Measurements from ENCODE around the gene ARRDC3.
"Not testable (repeated sequence)": the region's sequence is repeated elsewhere in the genome, so short reads cannot be mapped to it uniquely, and the experiment has no call there.

Gene ARRDC3, protein sequence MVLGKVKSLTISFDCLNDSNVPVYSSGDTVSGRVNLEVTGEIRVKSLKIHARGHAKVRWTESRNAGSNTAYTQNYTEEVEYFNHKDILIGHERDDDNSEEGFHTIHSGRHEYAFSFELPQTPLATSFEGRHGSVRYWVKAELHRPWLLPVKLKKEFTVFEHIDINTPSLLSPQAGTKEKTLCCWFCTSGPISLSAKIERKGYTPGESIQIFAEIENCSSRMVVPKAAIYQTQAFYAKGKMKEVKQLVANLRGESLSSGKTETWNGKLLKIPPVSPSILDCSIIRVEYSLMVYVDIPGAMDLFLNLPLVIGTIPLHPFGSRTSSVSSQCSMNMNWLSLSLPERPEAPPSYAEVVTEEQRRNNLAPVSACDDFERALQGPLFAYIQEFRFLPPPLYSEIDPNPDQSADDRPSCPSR

DNA sequence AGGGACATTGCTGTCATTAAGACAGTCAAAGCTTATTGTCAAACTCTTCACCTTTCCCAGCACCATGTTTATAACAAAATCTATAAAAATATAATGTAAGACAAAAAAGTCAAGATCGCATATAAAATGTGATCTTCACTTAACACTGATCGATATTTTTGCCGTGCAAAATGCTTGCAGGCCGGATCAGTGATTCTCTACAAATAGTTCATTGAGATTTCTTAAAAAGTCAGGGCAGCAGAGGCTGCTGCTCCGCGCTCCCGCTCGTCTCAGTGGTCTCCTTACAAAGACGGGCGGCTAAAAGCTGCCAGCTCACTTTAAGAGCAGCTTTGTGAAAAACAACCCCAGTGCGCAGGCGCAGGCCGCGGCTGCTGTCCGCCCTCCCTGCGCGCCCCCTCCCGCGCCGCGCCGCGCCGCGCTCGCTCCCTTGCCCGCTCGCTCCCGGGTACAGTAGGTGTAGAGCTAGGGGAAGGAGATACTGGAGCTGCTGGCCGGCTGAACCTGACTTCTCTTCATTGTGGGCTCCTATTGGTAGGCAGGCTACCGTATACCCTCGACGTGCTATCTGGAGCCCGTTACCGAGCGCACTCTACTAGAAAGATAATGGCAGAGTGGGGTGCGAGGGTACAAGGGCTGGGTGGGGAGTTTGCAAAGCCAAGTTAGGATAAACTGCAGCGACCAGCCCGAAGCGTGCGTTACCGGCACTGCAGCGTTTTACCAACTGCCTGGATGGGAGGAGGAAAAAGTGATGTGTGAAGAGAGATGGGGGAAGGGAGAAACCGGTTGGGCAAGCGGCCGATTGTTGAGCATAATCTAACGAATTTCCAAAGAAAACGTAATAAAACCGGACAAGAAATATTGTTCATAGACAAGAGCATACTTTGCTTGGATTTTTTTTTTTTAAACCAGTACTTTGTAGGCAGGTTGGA, at the start of gene ARRDC3:
ARRDC3 (minus strand) TSS at position 291 of the 929 bp plus-strand sequence; CDS start at position 66, 225 bp downstream.
- DNase-seq (ENCODE audit: low read depth) = peak; percentile 96

DNA sequence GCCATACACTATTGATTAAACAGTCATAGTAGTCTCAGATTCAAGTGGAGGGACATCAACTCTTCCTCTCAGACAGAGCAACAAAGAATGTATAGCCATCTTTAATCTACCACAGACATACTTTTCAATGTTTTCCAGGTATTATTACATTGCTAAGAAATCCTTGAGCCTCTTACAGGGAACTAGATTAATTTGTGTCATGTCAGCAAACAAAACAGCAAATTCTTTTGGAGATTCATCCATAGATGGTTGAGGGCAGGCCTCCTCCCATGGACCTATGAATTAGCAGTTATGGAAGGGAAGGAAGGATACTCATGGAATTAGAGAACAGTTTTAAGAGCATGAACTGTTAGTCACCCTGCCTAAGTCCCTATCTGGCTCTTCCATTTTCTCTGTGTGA, 47.8 kb upstream of the ARRDC3 start:
- no peak for DNase-seq (ENCODE audit: low read depth)

DNA sequence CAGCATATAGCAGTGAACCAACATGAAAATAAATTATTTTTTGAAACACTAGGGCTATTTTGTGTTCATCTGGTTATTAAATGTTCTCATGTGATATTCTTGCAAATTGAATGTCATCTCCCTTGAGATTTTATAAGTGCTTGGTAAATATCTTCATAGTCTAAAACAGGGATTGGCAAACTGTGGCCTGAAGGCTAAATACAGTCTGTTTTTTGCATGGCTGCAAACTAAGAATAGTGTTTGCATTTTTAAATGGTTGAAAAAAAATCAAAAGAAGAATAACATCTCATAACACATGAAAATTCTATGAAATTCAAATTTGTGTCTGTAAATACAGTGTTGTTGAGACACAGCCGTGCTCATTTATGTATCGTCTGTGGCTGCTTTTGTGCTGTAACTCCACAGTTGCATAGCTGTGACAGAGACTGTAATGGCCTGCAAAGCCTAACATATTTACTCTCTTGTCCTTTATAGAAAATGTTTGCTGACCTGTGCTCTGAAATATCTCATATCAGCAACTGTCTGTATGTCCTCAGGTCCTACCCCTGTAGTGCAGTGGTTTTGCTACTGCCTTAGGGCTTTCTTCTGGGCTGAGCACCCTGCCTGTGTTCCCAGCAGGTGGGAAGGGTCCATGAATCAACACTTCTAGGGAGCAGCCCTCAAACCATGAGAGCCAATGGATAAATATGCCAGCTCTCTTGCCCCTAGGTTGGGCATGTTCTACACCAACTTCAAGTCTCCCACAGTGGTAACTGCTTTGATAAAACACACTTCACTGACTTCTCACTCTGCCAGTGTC, 41.7 kb upstream of the ARRDC3 start:
- no peak for DNase-seq (ENCODE audit: low read depth)

DNA sequence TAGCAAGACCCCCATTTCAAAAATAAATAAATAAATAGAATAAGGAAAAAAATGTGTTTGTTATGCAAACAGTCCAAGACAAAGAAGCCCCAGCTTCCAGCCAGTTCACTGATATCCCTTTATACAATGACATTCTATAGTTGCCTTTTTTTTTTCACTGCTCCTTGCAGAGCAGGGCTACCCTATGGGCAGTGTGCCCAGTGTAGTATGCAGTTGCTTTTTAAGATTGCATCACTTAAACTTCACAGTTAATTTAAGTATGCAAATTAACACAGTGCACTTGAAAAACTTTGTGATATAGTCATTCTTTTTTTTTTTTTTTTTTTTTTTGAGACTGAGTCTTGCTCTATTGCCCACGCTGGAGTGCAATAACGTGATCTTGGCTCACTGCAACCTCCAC, 40.8 kb upstream of the ARRDC3 start:
- no peak for DNase-seq (ENCODE audit: low read depth)

DNA sequence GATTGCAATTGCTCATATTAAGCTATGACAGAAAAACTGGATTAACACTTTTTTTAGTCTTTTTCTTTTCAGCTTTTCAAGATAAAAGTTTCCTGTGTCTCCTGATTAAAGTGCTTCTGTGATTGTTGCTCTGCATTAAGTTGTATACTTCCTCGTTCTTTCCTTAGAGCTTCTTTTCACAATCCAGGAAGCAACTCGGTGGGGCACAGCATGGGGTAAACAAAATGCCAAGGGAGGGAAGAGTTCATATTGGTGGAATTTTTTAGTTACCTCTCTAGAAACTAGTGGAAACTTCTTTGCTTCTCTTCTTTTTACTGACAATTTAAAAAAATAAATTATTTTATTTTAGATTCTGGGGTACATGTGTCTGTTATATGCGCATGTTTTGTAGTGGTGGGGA, 37.8 kb upstream of the ARRDC3 start:
- DNase-seq (ENCODE audit: low read depth) = no peak

DNA sequence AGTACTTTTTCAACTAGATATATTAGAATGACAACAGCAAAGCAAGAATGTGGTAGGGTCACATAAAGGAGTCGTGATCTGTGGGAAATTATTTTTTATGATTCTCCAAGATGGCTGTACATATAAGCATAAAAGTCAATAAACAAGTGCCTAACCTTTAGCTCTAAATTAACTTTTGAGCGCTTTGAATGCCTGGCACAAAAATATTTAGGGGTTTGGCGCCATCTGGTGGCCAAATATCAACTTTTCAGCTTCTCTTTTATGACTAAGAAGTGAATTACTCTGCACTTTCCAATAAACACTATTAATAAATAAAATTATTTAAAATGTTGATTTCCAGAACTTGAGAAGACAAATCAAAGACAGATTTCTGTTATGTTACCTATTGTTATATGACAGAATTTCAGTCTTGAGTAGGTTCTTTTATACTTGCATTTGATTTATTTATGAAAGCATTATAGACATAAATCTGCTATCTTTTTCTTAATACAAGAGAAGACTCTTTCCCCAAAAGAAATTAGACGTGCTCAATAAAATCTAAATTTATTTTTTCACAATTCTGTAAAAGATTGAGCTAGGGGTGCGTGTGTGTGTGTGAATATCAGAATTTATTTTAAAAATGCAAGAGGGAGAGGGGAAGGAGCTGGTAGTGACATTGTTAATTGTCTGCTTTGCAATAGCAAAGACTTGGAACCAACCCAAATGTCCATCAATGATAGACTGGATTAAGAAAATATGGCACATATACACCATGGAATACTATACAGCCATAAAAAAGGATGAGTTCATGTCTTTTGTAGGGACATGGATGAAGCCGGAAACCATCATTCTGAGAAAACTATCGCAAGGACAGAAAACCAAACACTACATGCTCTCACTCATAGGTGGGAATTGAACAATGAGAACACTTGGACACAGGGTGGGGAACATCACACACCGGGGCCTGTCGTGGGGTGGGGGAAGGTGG, 36.7 kb upstream of the ARRDC3 start:
- peak; percentile 75 for DNase-seq (ENCODE audit: low read depth)

DNA sequence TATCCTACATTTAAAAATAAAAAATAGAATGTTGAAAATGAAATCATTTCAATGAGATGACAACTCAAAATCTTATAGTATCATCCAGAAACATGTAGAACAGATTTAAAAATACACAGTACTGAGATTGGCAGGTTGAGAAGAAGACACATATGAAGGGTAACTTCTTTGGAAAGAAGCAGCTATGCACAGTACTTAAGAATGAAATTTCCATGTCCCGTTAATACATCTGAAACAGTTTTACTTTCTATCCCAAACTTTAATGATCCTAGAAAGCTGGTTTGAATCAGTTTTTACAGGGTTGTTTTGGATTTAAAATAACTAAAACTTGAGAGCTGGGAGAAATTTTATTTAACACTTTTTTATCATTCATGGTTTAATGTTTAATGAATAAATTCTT, 36.0 kb upstream of the ARRDC3 start:
- no peak for DNase-seq (ENCODE audit: low read depth)

DNA sequence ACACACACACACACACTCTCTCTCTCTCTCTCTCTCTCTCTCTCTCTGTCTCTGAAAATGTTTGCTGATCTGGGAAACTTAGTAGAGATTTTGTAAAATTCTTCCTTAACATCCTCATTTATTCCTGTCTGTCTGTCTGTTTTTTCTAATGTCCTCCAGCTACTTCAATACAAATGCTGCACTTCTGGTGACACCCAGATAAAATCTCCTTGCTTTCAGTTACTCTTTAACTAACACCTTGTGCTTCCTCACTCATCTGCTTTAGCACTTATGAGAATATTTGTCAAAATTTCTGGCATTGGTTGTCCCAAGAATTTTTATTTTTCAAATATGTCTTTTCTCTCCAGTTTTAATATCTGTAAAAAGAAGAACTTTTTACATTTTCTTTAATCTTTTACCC, 35.0 kb upstream of the ARRDC3 start:
- no peak for DNase-seq (ENCODE audit: low read depth)

DNA sequence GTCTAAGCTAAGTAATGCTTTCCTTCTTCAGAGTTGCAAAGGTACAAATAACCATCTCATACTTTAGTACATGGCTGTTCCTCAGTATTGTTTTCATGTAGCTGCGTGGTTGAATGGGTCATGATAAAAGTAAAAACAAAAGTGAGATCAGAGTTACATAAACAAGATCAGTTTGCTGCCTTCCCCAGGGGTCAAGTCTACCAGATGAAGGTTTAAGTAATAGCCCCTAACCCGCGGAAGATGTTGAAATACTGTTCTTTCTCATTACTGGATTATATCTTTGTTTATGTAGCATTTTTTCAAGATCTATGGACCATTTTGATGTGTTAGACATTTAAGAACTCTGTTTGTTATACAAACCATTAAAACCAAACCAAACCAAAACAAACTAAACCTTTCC, 34.1 kb upstream of the ARRDC3 start:
- DNase-seq (ENCODE audit: low read depth) = no peak

DNA sequence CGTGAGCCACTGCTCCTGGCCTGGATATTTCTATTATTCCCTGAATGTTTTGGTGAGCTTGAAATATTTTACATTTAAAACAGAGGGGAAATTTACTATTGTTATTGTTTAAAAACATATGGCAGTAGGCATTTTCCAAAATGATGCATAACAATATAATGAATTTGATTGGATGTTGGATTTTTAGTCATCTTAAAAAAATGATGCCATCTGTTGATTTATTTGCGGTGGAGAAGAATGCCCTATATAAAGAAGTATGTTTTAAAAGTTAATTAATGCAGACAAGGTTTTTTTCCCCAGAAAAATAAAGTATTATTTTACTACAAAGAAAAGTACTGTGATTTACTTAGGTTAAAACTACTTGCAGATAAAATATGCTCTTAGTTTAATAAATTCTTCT, 33.4 kb upstream of the ARRDC3 start:
- DNase-seq (ENCODE audit: low read depth) = peak; percentile 3

DNA sequence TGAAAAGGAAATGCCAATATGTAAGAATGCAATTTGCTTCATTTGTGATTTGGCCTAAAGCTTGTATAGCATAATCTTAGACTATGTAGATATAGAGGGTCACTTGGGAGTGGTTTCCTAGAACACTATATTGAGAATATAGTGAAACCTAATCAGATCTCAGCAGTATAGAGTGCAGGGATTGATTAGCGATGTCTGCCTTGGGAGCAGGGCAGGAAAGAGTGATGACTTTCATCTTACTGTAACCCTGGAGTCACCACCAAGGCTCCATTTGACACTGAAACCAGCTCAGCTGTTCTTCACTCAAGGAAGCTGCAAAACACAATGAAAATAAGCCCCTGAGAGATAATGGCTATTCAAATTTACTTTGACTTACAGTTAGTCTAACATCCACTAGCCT, 26.2 kb upstream of the ARRDC3 start:
- no peak for DNase-seq (ENCODE audit: low read depth)

DNA sequence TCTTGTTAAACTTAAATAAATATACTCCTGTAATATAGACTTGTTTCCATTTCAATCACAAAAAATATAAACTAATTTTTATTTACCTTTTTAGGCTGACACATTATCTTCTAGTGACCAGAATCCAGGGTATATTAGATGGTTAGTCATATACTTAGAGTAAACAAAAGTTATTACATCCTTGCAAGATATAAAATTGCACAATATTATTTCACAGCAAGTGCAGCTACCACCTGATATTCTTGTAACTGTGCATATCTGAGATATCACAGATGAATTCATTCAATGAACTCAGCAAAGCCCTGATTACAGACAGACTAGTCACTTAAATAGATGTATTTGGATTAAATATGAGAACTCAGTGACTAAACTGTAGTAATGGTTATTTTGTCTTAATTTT, 25.6 kb upstream of the ARRDC3 start:
- DNase-seq (ENCODE audit: low read depth) = peak; percentile 28

DNA sequence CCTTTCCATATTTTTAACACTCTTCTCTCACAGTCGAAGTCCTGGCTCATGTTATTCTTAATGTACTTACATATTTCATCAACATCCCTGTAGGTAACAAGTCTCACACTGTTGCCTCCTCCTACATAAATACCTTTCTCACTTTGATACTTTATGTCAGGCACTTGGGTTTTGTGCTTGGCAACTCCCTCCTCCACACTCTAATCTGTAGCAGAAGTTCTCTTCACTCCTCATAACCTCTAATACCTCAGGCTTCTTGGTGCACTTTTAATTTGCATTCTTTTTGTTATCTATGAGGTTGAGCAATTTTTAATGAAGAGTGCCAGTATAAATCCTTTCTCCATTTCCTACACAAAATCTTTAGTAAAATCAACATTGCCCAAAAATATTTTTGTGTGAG, 24.1 kb upstream of the ARRDC3 start:
- DNase-seq (ENCODE audit: low read depth) = no peak

DNA sequence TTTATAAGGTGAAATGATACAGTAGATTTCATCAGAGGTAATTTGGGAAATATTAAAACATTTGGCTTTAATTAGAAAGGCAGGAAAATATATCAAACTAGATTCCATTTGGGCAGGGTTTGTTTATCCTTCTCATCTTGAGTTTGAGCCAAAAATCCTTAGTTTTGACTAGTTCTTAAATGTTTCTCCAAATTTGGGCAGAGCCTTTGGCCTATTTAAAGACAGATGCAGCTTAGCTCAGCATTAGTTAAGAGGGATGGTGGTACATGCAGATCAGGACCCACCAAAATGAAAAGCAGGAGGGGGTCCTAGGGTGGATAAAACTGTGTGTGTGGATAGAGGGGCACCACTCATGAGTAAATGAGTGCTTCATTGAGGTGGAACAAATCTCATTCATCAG, 20.3 kb upstream of the ARRDC3 start:
- DNase-seq (ENCODE audit: low read depth) = no peak

DNA sequence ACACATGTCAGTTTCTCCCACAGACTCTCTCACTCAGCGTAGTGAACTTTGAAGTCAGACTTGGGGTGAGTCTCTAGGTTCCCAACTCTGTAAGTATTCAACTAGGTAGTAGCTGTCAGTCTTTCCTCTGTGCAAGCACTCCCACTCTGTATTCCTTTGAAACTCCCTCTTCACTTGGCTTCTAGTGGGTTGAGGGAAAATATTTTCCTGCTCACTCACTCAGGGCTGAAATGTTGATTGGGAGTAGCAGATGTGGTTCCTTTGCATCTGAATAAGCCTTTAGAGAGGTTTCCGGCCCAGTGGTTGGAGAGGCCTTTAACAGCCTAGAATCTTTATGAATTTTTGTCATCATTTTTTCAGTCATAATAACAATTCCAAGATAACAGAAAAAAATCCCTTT, 18.1 kb upstream of the ARRDC3 start:
- DNase-seq (ENCODE audit: low read depth) = no peak

DNA sequence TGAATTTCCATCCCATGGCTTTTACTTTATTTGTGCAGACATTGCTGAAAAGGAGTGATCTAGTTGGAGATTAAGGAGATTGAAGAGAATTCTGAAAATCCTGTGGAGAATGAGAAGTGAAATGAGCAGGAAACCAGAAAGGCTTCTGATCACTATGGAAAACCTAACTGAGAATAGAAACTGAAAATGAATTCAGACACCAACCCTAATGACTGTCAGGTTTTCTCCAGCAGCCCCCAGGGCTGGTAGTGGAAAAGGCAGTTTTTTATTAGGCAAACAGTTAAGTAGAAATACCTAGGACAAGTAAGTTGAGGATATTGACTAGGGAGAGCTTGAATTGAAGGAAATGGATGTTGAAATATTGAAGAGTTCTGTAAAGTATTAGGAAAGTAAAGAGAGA, 14.7 kb upstream of the ARRDC3 start:
- DNase-seq (ENCODE audit: low read depth) = no peak

DNA sequence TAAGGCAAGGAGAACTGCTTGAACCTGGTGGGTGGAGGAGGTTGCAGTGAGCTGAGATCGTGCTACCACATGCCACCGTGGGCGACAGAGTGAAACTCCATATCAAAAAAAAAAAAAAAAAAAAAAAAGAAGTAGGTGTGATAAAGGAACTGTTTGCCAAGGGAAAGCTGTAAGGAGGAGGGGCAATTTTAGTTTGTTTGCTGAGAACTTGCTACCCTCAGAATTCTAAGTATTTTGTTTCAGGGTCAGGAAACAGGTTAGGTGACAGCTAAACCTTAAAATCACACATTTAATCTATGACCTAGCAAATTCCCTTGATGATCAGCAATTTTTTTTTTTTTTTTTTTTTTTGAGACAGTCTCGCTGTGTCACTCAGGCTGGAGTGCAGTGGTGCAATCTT, 7.2 kb upstream of the ARRDC3 start:
- DNase-seq (ENCODE audit: low read depth) = no peak

DNA sequence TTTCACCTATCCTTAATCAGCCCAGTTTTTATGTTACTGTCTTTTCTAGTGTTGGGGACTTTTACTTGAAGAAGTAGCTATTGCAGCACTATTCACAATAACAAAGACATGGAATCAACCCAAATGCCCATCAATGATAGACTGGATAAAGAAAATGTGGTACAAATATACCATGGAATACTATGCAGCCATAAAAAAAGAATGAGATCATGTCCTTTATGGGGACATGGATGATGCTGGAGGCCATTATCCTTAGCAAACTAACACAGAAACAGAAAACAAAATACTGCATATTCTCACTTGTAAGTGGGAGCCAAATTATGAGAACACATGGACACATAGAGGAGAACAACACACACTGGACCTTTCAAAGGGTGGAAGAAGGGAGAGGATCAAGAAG, 6.4 kb upstream of the ARRDC3 start:
- not testable (repeated sequence) for DNase-seq (ENCODE audit: low read depth)

DNA sequence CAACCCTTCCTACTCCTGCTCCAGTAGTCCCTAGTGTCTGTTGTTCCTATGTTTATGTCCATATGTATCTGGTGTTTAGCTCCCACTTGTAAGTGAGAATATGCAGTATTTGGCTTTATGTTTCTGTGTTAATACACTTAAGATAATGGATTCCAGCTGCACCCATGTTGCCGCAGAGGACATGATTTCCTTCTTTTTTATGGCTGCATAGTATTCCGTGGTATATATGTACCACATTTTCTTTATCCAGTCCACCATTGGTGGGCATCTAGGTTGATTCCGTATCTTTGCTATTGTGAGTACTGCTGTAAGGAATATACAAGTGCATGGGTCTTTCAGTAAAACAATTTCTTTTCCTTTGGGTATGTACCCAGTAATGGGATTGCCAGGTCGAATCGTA, 5.2 kb upstream of the ARRDC3 start:
- DNase-seq (ENCODE audit: low read depth) = no peak

DNA sequence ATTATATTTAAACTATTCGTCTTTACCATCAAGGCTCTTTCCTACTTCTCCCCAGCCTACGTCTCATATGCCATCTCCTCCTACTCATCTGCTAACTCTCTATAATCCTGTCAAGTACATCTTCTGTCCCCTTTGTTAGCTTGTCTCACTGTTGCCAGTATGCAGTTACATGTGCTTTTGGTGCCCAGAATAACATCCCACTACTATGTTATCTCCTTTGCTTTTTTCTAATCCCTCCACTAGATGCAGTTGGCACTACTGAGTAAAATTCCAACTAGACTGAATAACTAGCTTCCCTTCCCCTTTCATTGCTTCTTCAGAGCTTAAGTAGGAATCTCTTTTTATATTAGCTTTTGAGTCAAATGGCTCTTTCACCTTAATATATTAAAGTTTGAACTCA, 3.0 kb upstream of the ARRDC3 start:
- no peak for DNase-seq (ENCODE audit: low read depth)

DNA sequence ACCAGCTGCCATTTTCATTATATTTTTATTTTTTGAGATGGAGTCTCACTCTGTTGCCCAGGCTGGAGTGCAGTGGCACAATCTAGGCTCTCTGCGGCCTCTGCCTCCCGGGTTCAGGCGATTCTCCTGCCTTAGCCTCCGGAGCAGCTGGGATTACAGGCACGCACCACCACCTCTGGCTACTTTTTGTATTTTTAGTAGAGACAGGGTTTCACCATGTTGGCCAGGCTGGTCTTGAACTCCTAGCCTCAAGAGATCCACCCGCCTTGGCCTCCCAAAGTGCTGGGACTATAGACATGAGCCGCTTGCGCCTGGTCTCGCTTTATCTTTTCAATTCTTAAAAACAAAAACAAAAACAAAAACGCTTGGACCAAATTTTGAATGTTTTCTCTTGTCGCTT, 2.5 kb upstream of the ARRDC3 start:
- not testable (repeated sequence) for DNase-seq (ENCODE audit: low read depth)
